Esophagus squamous epithelium (tissue), 4 donors: ENCODE results near the gene CCDC43.

Experiments used
- CTCF ChIP-seq, 6 experiments: fragments of 450-650 bp in 4 of 6; fragments of 200-600 bp in 2 of 6; sonication (generic) in 2 of 6; IDR thresholded peaks; one replicate each; pipeline ENCODE4 v1.5.1; 2016 to 2019; ENCODE audit warnings: antibody characterized with exemption in 6 of 6, mild to moderate bottlenecking in 4 of 6, moderate library complexity in 4 of 6
- POLR2A ChIP-seq, 4 donors: fragments of 450-650 bp; IDR thresholded peaks; one replicate each; pipeline ENCODE4 v1.6.1; 2017; ENCODE audit warnings: antibody characterized with exemption in 4 of 4, mild to moderate bottlenecking in 4 of 4, moderate library complexity in 3 of 4

DNA sequence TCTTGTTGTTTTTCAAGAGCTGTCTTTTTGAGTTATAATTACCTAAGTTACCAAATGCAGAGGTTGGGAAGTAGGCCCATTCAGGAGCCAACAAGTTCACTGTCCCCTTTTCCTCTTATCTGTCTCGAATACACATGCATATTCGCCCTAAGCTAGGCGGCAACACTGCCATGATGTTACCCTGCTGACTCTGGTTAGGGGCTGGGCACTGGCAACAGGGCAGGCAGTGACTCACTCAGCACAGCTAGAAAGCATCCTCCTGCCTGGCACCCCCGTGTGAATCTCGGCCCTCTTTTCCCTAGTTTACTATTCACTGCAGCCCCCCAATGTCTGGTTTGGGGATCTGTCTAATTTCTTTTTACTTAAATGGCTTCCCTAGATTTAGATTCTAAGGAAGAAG lies 32.7 kb upstream of the CCDC43 start:
- TF ChIP-seq CTCF (IDR thresholded peaks at IDR 0.05), result no peak
- TF ChIP-seq POLR2A (IDR thresholded peaks at IDR 0.05), result no peak
